Right lobe of liver (tissue), 4 donors: ENCODE measurements around the gene ZFP90.

Experiments
- POLR2A ChIP-seq: fragments of 450-650 bp; IDR thresholded peaks from one replicate; pipeline ENCODE4 v1.6.1; 2017; ENCODE audit warnings: antibody characterized with exemption, mild to moderate bottlenecking
- TF ChIP-seq, protein P1 (sequence below), 4 donors: fragments of 200-600 bp in 3 of 4; fragments of 450-650 bp in 1 of 4; IDR thresholded peaks; one replicate each; pipeline versions ENCODE4 v1.5.1 to v1.8.0; 2016 to 2022; ENCODE audit warnings: antibody characterized with exemption in 4 of 4, mild to moderate bottlenecking in 2 of 4
- donor health status: DM: no; HTN: no; CAD: no.
- donor health status: DM: no; HTN: no; CAD: no.
- donor health status: DM: no; HTN: yes; CAD: no.

DNA sequence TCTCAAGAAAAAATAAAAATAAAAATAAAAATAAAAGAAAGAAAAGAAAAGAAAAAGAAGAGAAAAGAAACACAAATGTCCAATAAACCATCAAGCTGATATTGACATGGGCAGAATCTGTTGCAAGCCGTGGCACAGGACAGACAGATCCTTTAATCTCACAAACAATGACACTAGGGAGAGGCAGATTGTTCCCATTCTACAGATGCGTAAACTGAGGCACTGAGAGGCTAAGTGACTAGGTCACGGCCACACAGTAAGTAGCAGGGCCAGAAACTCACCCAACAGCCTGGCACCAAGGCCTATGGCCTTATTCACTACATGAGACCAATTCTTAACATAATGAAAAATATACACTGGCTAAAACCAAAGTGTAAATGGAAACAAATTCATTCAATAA, 28.3 kb upstream of the ZFP90 start:
- TF ChIP-seq POLR2A: no peak
- TF ChIP-seq, protein P1, sequence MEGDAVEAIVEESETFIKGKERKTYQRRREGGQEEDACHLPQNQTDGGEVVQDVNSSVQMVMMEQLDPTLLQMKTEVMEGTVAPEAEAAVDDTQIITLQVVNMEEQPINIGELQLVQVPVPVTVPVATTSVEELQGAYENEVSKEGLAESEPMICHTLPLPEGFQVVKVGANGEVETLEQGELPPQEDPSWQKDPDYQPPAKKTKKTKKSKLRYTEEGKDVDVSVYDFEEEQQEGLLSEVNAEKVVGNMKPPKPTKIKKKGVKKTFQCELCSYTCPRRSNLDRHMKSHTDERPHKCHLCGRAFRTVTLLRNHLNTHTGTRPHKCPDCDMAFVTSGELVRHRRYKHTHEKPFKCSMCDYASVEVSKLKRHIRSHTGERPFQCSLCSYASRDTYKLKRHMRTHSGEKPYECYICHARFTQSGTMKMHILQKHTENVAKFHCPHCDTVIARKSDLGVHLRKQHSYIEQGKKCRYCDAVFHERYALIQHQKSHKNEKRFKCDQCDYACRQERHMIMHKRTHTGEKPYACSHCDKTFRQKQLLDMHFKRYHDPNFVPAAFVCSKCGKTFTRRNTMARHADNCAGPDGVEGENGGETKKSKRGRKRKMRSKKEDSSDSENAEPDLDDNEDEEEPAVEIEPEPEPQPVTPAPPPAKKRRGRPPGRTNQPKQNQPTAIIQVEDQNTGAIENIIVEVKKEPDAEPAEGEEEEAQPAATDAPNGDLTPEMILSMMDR (IDR thresholded peaks at IDR 0.05): no peak
